ENCODE measurements around the gene USH2A. TPM values are rescaled to one million over a fixed set of nuclear protein-coding genes. Genes with fewer than 3 reads are reported as not detected.

USH2A gene
- total RNA-seq, 2 donors from 2014 or later: 0.62 to 3.1 TPM

DNA sequence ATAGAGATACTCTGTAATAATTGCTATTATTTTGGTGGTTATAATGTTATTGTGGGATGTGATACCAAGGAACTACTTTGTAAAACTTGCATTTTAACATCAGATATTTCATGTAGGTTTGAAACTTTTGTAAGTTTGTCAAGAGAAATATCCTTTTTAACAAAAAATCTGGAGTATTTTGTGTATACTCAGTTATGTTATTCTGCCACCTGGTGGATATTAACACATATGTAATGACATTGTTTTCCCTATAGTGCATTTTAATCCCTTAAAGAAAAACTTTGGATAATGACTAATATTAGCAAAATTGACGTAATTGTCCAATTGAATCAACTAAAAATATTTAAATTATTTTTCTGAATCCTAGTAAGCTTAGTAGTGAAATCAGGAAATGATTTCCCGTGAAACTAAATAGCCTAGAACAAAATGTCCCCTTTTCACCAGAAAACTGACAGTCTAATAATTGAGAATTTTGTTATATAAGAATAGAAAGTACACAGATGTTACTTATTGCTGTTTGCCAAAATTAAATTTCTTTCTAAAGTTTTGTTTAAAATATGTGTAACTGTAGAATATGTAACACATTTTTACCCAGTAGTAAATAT, 816.6 kb downstream of the USH2A start:
- no peaks in the 10 kb centered on the region for H3K27me3 ChIP-seq (ENCODE audit: control insufficient read depth, insufficient read depth, low read length, poor library complexity, severe bottlenecking)
- no peaks in the 10 kb centered on the region for H3K9me3 Mint-ChIP-seq
- H3K9me3 ChIP-seq (ENCODE audit: control insufficient read depth, low read length): no peaks in the 10 kb centered on the region
- no peak overlapping the region for H3K27ac Mint-ChIP-seq
- H3K4me3 Mint-ChIP-seq: no peak overlapping the region
- H3K36me3 ChIP-seq (ENCODE audit: control insufficient read depth, insufficient read depth, low read length): peaks cover 64% of the 10 kb centered on the region
- no peaks in the 10 kb centered on the region for H3K4me1 ChIP-seq (ENCODE audit: control insufficient read depth, insufficient read depth, low read length)
- H3K27me3 Mint-ChIP-seq (ENCODE audit: insufficient read depth): no peaks in the 10 kb centered on the region
- WGBS, 2 experiments (ENCODE audit: insufficient coverage in 1 of 2, insufficient read length in 1 of 2): 83% methylated on average over 2 of the region's 2 CpGs; no CpG with 5 or more reads in 1 of the 2 experiments
- no peak overlapping the region for H3K27ac ChIP-seq (ENCODE audit: low read depth, low read length)
- no peak overlapping the region for H3K4me3 ChIP-seq (ENCODE audit: low read length)
- H3K36me3 Mint-ChIP-seq (ENCODE audit: low read depth): peaks cover 18% of the 10 kb centered on the region
- no peaks in the 10 kb centered on the region for H3K4me1 Mint-ChIP-seq
- H3K9ac ChIP-seq (ENCODE audit: extremely low read depth, low read length, poor library complexity, severe bottlenecking): no peak overlapping the region
- no peak for DNase-seq
- peak; percentile 69 for TF ChIP-seq CTCF (conservative IDR thresholded peaks at IDR 0.05)

- Histone ChIP-seq H3K27me3 (ENCODE audit: control insufficient read depth, insufficient read depth, low read length, poor library complexity, severe bottlenecking) (no peaks in the 10 kb centered on the region), H3K4me1 (ENCODE audit: control insufficient read depth, insufficient read depth, low read length) (no peaks in the 10 kb centered on the region), H3K9ac (ENCODE audit: extremely low read depth, low read length, poor library complexity, severe bottlenecking) (no peak overlapping the region), H3K36me3 (ENCODE audit: control insufficient read depth, insufficient read depth, low read length) (peaks cover 67% of the 10 kb centered on the region), H3K9me3 (ENCODE audit: control insufficient read depth, low read length) (no peaks in the 10 kb centered on the region), H3K4me3 (ENCODE audit: low read length) (no peak overlapping the region), H3K27ac (ENCODE audit: low read depth, low read length) (no peak overlapping the region)
- Mint-ChIP-seq H3K27me3 (ENCODE audit: insufficient read depth) (no peaks in the 10 kb centered on the region), H3K4me3 (no peak overlapping the region), H3K9me3 (no peaks in the 10 kb centered on the region), H3K27ac (no peak overlapping the region), H3K36me3 (ENCODE audit: low read depth) (peaks cover 20% of the 10 kb centered on the region), H3K4me1 (no peaks in the 10 kb centered on the region)
- DNase-seq: no peak
- WGBS, 2 experiments (ENCODE audit: insufficient coverage in 1 of 2, insufficient read length in 1 of 2): 83 to 88% methylated on average over 1 to 3 of the region's 3 CpGs
- no peak for TF ChIP-seq CTCF (conservative IDR thresholded peaks at IDR 0.05)
These were observed 817.2 kb downstream of the USH2A start for GRCh38 chr1:215606036-215606435.

- Mint-ChIP-seq H3K9me3 (no peaks in the 10 kb centered on the region), H3K4me3 (no peak overlapping the region), H3K27me3 (ENCODE audit: insufficient read depth) (no peaks in the 10 kb centered on the region), H3K4me1 (peaks cover 4% of the 10 kb centered on the region), H3K36me3 (ENCODE audit: low read depth) (peaks cover 19% of the 10 kb centered on the region), H3K27ac (no peak overlapping the region)
- H3K9me3 ChIP-seq (ENCODE audit: control insufficient read depth, low read length): no peaks in the 10 kb centered on the region
- H3K36me3 ChIP-seq (ENCODE audit: control insufficient read depth, insufficient read depth, low read length): peaks cover 60% of the 10 kb centered on the region
- no peak for TF ChIP-seq CTCF (conservative IDR thresholded peaks at IDR 0.05)
- no peak overlapping the region for H3K9ac ChIP-seq (ENCODE audit: extremely low read depth, low read length, poor library complexity, severe bottlenecking)
- H3K4me1 ChIP-seq (ENCODE audit: control insufficient read depth, insufficient read depth, low read length): no peaks in the 10 kb centered on the region
- no peaks in the 10 kb centered on the region for H3K27me3 ChIP-seq (ENCODE audit: control insufficient read depth, insufficient read depth, low read length, poor library complexity, severe bottlenecking)
- H3K27ac ChIP-seq (ENCODE audit: low read depth, low read length): no peak overlapping the region
- no peak for DNase-seq
- no peak overlapping the region for H3K4me3 ChIP-seq (ENCODE audit: low read length)
These were observed 818.1 kb downstream of the USH2A start for GRCh38 chr1:215605011-215605621.

Measured in endodermal cell (in vitro differentiated cells).